H9 (cell line): ENCODE results near the gene SH3GLB2. TPM values are rescaled to one million over a fixed set of nuclear protein-coding genes. Genes with fewer than 3 reads are reported as not detected.

Experiments
- DNase-seq: peaks from one replicate; pipeline ENCODE4 v3.0.0-alpha.2; 2017
- H2AFZ ChIP-seq: one replicate; pipeline ENCODE4 v1.6.1; 2013; ENCODE audit warnings: mild to moderate bottlenecking, low read length, control low read depth, moderate library complexity
- H2AK5ac ChIP-seq: 2 replicates; pipeline ENCODE4 v1.6.1; 2013; ENCODE audit warnings: low read length, control low read depth, mixed read lengths; ENCODE audit not compliant: insufficient read length
- H2BK120ac ChIP-seq: one replicate; pipeline ENCODE4 v1.6.1; 2013; ENCODE audit warnings: low read depth, mild to moderate bottlenecking, low read length, control low read depth, inconsistent platforms; ENCODE audit not compliant: poor library complexity, severe bottlenecking
- H2BK12ac ChIP-seq: 2 replicates; pipeline ENCODE4 v1.6.1; 2013; ENCODE audit warnings: low read length, control low read depth, mixed read lengths, low read depth; ENCODE audit not compliant: insufficient read length
- H2BK15ac ChIP-seq: 2 replicates; pipeline ENCODE4 v1.6.1; 2013; ENCODE audit warnings: low read depth, low read length, control low read depth
- H2BK20ac ChIP-seq: one replicate; pipeline ENCODE4 v1.6.1; 2013; ENCODE audit warnings: low read depth, mild to moderate bottlenecking, low read length, control low read depth, inconsistent platforms; ENCODE audit not compliant: poor library complexity, severe bottlenecking
- H2BK5ac ChIP-seq: 2 replicates; pipeline ENCODE4 v1.6.1; 2013; ENCODE audit warnings: low read length, control low read depth, mixed read lengths; ENCODE audit not compliant: insufficient read length
- H3K14ac ChIP-seq: 2 replicates; pipeline ENCODE4 v1.6.1; 2013; ENCODE audit warnings: low read length, control low read depth; ENCODE audit not compliant: insufficient read depth
- H3K18ac ChIP-seq: 2 replicates; pipeline ENCODE4 v1.6.1; 2013; ENCODE audit warnings: low read depth, mild to moderate bottlenecking, mixed read lengths, low read length, control low read depth; ENCODE audit not compliant: insufficient read length
- H3K23ac ChIP-seq: 2 replicates; pipeline ENCODE4 v1.6.1; 2013; ENCODE audit warnings: low read length, control low read depth, mixed read lengths, low read depth; ENCODE audit not compliant: insufficient read length
- H3K23me2 ChIP-seq: 2 replicates; pipeline ENCODE4 v1.6.1; 2013; ENCODE audit warnings: low read depth, mild to moderate bottlenecking, mixed read lengths, low read length, control low read depth; ENCODE audit not compliant: insufficient read length, poor library complexity, severe bottlenecking
- H3K27ac ChIP-seq: 2 replicates; pipeline ENCODE4 v1.5.1; 2013; ENCODE audit warnings: low read length, control low read depth, mixed read lengths, low read depth; ENCODE audit not compliant: insufficient read length
- H3K27me3 ChIP-seq: 2 replicates; pipeline ENCODE4 v1.6.1; 2013; ENCODE audit warnings: low read length, control low read depth, inconsistent platforms; ENCODE audit not compliant: insufficient read depth
- H3K4ac ChIP-seq: 2 replicates; pipeline ENCODE4 v1.6.1; 2013; ENCODE audit warnings: low read depth, mild to moderate bottlenecking, control low read depth, inconsistent platforms, low read length, moderate library complexity
- H3K4me1 ChIP-seq: 2 replicates; pipeline ENCODE4 v1.6.1; 2013; ENCODE audit warnings: low read length, control low read depth, inconsistent platforms; ENCODE audit not compliant: insufficient read depth
- H3K4me2 ChIP-seq: 2 replicates; pipeline ENCODE4 v1.6.1; 2013; ENCODE audit warnings: low read length, control low read depth, mixed read lengths; ENCODE audit not compliant: insufficient read length, insufficient read depth
- H3K56ac ChIP-seq: 2 replicates; pipeline ENCODE4 v1.6.1; 2013; ENCODE audit warnings: low read depth, mild to moderate bottlenecking, mixed read lengths, low read length, control low read depth; ENCODE audit not compliant: insufficient read length
- H3K79me1 ChIP-seq: 2 replicates; pipeline ENCODE4 v1.6.1; 2013; ENCODE audit warnings: low read depth, mild to moderate bottlenecking, moderate library complexity, low read length, control low read depth, inconsistent platforms; ENCODE audit not compliant: insufficient read depth, poor library complexity, severe bottlenecking
- H3K79me2 ChIP-seq: 2 replicates; pipeline ENCODE4 v1.6.1; 2013; ENCODE audit warnings: low read length, control low read depth, inconsistent platforms; ENCODE audit not compliant: insufficient read depth
- H3K9ac ChIP-seq: 2 replicates; pipeline ENCODE4 v1.6.1; 2013; ENCODE audit warnings: low read length, control low read depth, mixed read lengths; ENCODE audit not compliant: insufficient read length; ENCODE audit errors: extremely low read depth
- H3K9me3 ChIP-seq: one replicate; pipeline ENCODE4 v1.6.1; 2013; ENCODE audit warnings: low read depth, low read length, inconsistent platforms; ENCODE audit not compliant: control insufficient read depth
- H3T11ph ChIP-seq: one replicate; pipeline ENCODE4 v1.6.1; 2013; ENCODE audit warnings: mild to moderate bottlenecking, low read length, control low read depth, inconsistent platforms
- H4K20me1 ChIP-seq: one replicate; pipeline ENCODE4 v1.6.1; 2013; ENCODE audit not compliant: control insufficient read depth, insufficient read length, insufficient read depth
- H4K5ac ChIP-seq: 2 replicates; pipeline ENCODE4 v1.6.1; 2013; ENCODE audit warnings: low read depth, mild to moderate bottlenecking, mixed read lengths, low read length, control low read depth; ENCODE audit not compliant: insufficient read length
- H4K8ac ChIP-seq: replicated peaks from 2 replicates; pipeline ENCODE4 v1.6.1; 2013; ENCODE audit warnings: low read length, control low read depth, mixed read lengths, low read depth; ENCODE audit not compliant: insufficient read length
- H4K91ac ChIP-seq: 2 replicates; pipeline ENCODE4 v1.6.1; 2013; ENCODE audit warnings: low read depth, mild to moderate bottlenecking, moderate library complexity, mixed read lengths, low read length, control low read depth; ENCODE audit not compliant: insufficient read length
- H3K27ac Mint-ChIP-seq, 3 experiments: 2 replicates in 2 of 3; 3 replicates in 1 of 3; pipeline ENCODE4 v1.8.0; 2020 to 2021; ENCODE audit warnings: mixed read lengths in 3 of 3, mild to moderate bottlenecking in 1 of 3, moderate library complexity in 1 of 3
- H3K27me3 Mint-ChIP-seq: 2 replicates; pipeline ENCODE4 v1.8.0; 2021; ENCODE audit warnings: low read depth, mild to moderate bottlenecking, moderate library complexity, mixed read lengths
- H3K36me3 Mint-ChIP-seq, 3 experiments: 2 replicates in 2 of 3; 3 replicates in 1 of 3; pipeline ENCODE4 v1.8.0; 2020 to 2021; ENCODE audit warnings: low read depth in 3 of 3, mixed read lengths in 3 of 3; ENCODE audit not compliant: insufficient read depth in 1 of 3
- H3K4me1 Mint-ChIP-seq, 2 experiments: 2 replicates each; pipeline ENCODE4 v1.8.0; 2020; ENCODE audit warnings: mixed read lengths in 2 of 2
- H3K4me3 Mint-ChIP-seq, 2 experiments: 2 replicates in 1 of 2; 3 replicates in 1 of 2; pipeline ENCODE4 v1.8.0; 2020 to 2021; ENCODE audit warnings: mild to moderate bottlenecking in 2 of 2, mixed read lengths in 2 of 2, moderate library complexity in 1 of 2
- H3K9me3 Mint-ChIP-seq, 2 experiments: 2 replicates in 1 of 2; 3 replicates in 1 of 2; pipeline ENCODE4 v1.8.0; 2020; ENCODE audit warnings: mild to moderate bottlenecking in 2 of 2, mixed read lengths in 2 of 2, moderate library complexity in 1 of 2
- WGBS: extraction: QIAGEN DNeasy Blood & Tissue Kit; methylation state at CpG from one replicate; pipeline ENCODE4 v1.1.7; 2013; ENCODE audit warnings: missing lambda C conversion rate, low lambda C conversion rate, mixed read lengths; ENCODE audit not compliant: insufficient read length; ENCODE audit errors: extremely low coverage; 5-methylcytosine and 5-hydroxymethylcytosine counted together
- total RNA-seq: library from RNA; stranded (reverse); gene quantifications from 2 replicates; pipeline ENCODE4 v1.2.1, GENCODE V29; 2021
- TF ChIP-seq, protein P1 (sequence below): fragments of 200-600 bp; sonication (generic); conservative IDR thresholded peaks from 3 replicates; pipeline ENCODE4 v1.8.0; 2021; ENCODE audit warnings: antibody characterized with exemption, mild to moderate bottlenecking

SH3GLB2 gene
- total RNA-seq, 1 experiment from 2014 or later = 69.5 TPM

DNA sequence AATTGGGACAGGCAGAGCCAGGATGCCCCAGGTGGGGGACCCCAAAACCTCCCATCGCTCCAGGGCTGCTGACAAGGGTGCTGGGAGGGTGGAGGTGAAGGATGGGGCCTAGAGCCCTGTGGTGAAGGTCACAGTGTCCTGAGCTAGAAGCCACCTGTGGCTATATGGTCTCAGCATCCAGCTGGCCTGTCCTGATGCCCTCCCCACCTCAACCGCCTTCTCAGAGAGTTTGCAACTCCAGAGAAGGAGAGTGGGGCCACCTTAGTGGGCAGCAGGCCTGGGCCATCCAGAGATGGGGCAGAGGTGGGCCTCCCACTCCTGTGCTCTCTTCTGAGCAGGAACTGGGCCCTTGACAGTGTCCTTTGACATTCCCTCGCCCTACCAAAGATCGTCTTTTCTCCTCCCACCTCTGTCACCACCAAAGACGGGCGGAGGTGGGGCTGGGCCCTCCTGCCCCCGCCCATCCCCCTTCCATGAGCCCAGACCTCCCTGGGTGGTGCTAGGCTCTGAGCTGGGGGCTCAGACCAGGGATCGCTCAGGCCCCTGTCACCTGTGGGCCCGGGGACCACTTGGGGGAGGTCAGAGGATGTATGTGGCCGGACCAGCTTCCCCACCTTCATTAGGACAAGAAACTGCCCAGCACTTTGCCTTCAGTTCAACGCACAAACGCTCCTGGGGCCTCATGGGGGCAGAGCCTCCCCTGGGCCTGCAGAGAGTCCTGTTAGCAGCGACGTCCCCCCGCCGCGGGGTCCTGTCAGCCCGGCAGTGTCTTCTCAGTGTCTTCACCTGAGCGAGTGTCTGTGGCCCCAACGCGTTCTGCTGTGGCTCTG lies 42.8 kb upstream of the SH3GLB2 start:
- peaks cover 11 to 22% (median 21%) of the 10 kb centered on the region in 3 experiments; a peak in 6 of 7 replicates for H3K36me3 Mint-ChIP-seq
- Histone ChIP-seq H3K27me3 (no peaks in the 10 kb centered on the region), H3K79me1 (no peaks in the 10 kb centered on the region), H2AK5ac (no peak overlapping the region), H3K4me1 (peaks cover 5% of the 10 kb centered on the region; the same call in 1 of the 2 replicates), H2BK20ac (no peak overlapping the region), H3K79me2 (no peaks in the 10 kb centered on the region), H4K20me1 (no peaks in the 10 kb centered on the region), H2BK5ac (no peak overlapping the region), H2BK12ac (no peak overlapping the region), H4K91ac (no peak overlapping the region), H3K23me2 (no peaks in the 10 kb centered on the region), H3K23ac (no peak overlapping the region), H3K56ac (no peak overlapping the region), H3K9me3 (no peaks in the 10 kb centered on the region), H2AFZ (no peak overlapping the region), H3K18ac (no peak overlapping the region), H2BK15ac (no peak overlapping the region), H3K4ac (no peak overlapping the region), H2BK120ac (no peak overlapping the region), H4K8ac (no peak overlapping the region), H3K9ac (no peak overlapping the region), H3K27ac (no peak overlapping the region), H3K14ac (no peak overlapping the region), H3K4me2 (no peak overlapping the region), H3T11ph (no peak overlapping the region), H4K5ac (no peak overlapping the region)
- H3K4me1 Mint-ChIP-seq = peaks cover 14 to 23% of the 10 kb centered on the region in 2 experiments
- WGBS = no CpG with 5 or more reads among the region's 21 CpGs
- H3K27ac Mint-ChIP-seq = peak overlapping the region; percentile 64 to 84 (median 79); a peak in 4 of 7 replicates
- no peak overlapping the region for H3K4me3 Mint-ChIP-seq
- TF ChIP-seq, protein P1, sequence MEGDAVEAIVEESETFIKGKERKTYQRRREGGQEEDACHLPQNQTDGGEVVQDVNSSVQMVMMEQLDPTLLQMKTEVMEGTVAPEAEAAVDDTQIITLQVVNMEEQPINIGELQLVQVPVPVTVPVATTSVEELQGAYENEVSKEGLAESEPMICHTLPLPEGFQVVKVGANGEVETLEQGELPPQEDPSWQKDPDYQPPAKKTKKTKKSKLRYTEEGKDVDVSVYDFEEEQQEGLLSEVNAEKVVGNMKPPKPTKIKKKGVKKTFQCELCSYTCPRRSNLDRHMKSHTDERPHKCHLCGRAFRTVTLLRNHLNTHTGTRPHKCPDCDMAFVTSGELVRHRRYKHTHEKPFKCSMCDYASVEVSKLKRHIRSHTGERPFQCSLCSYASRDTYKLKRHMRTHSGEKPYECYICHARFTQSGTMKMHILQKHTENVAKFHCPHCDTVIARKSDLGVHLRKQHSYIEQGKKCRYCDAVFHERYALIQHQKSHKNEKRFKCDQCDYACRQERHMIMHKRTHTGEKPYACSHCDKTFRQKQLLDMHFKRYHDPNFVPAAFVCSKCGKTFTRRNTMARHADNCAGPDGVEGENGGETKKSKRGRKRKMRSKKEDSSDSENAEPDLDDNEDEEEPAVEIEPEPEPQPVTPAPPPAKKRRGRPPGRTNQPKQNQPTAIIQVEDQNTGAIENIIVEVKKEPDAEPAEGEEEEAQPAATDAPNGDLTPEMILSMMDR = no peak
- no peaks in the 10 kb centered on the region for H3K27me3 Mint-ChIP-seq
- peak; percentile 47 for DNase-seq
- H3K9me3 Mint-ChIP-seq = no peaks in the 10 kb centered on the region
